BJ (cell line): ENCODE data around the gene TIMM10. TPM values are rescaled to one million over a fixed set of nuclear protein-coding genes. Genes with fewer than 3 reads are reported as not detected.
A peak's percentile ranks its signal among the peaks of the same experiment; 100 is the strongest.

Experiments used
- CTCF ChIA-PET: fragments of 350-600 bp; formaldehyde crosslinking; extraction: SDS; loops from one replicate; lab custom pipeline; 2021; ENCODE audit warnings: antibody characterized with exemption, inconsistent platforms; lab: Yijun Ruan, JAX
- POLR2A ChIA-PET: fragments of 300-600 bp; sonication (Branson Sonifier 250); formaldehyde crosslinking; extraction: SDS; loops from one replicate; lab custom pipeline; 2021; ENCODE audit warnings: antibody characterized with exemption; lab: Charles Lee
- DNase-seq: peaks from one replicate; pipeline ENCODE4 v3.0.0-alpha.2; 2011; ENCODE audit warnings: low read depth
- H3K27me3 ChIP-seq: 2 replicates; pipeline ENCODE4 v1.6.0; 2011; ENCODE audit warnings: low read length; ENCODE audit not compliant: control insufficient read depth, insufficient read depth
- H3K36me3 ChIP-seq: 2 replicates; pipeline ENCODE4 v1.5.1; 2011; ENCODE audit warnings: low read length; ENCODE audit not compliant: control insufficient read depth, insufficient read depth
- H3K4me3 ChIP-seq: 2 replicates; pipeline ENCODE4 v1.5.1; 2011; ENCODE audit warnings: low read depth, mild to moderate bottlenecking, control low read depth, low read length
- polyA minus RNA-seq: library from RNA; depleted of rRNA, polyadenylated mRNA; stranded (reverse); fragments of >200 nt; gene quantifications from 2 replicates; pipeline ENCODE4 v1.2.3, GENCODE V29; 2011; rRNA and poly(A)+ RNA removed
- polyA plus RNA-seq: library from polyadenylated mRNA; depleted of rRNA; stranded (reverse); fragments of >200 nt; gene quantifications from 2 replicates; pipeline ENCODE4 v1.2.3, GENCODE V29; 2011; rRNA removed
- TF ChIP-seq, protein P1 (sequence below): IDR thresholded peaks from 2 replicates; pipeline ENCODE4 v1.5.1; 2011; ENCODE audit warnings: low read depth, mild to moderate bottlenecking, control low read depth, inconsistent platforms, low read length, moderate library complexity; ENCODE audit not compliant: insufficient read depth

Gene TIMM10, protein sequence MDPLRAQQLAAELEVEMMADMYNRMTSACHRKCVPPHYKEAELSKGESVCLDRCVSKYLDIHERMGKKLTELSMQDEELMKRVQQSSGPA
- polyA plus RNA-seq (90.5 and 91.7 TPM in 2 replicates), polyA minus RNA-seq (11.3 and 24.7 TPM in 2 replicates)

GRCh38 chr11:57530596-57531507, at the start of gene TIMM10:
Gene TIMM10 (minus strand): TSS chr11:57530754. CDS start chr11:57530189, 565 bp downstream.
- TF ChIP-seq, protein P1, sequence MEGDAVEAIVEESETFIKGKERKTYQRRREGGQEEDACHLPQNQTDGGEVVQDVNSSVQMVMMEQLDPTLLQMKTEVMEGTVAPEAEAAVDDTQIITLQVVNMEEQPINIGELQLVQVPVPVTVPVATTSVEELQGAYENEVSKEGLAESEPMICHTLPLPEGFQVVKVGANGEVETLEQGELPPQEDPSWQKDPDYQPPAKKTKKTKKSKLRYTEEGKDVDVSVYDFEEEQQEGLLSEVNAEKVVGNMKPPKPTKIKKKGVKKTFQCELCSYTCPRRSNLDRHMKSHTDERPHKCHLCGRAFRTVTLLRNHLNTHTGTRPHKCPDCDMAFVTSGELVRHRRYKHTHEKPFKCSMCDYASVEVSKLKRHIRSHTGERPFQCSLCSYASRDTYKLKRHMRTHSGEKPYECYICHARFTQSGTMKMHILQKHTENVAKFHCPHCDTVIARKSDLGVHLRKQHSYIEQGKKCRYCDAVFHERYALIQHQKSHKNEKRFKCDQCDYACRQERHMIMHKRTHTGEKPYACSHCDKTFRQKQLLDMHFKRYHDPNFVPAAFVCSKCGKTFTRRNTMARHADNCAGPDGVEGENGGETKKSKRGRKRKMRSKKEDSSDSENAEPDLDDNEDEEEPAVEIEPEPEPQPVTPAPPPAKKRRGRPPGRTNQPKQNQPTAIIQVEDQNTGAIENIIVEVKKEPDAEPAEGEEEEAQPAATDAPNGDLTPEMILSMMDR: no peak
- ChIA-PET POLR2A (no interaction called here), CTCF (interaction anchor here (1.4 to 12.6 kb wide), 4 partner anchors 12 to 114 kb away, joined by 3 to 182 read pairs (median 76); no protein-coding TSS in a partner anchor)
- peaks cover 2% of the 10 kb centered on the region; the same call in 1 of the 2 replicates for H3K36me3 ChIP-seq
- DNase-seq: peak; percentile 91
- H3K4me3 ChIP-seq: peak within 1 kb of the TSS; percentile 91
- no peaks in the 10 kb centered on the region for H3K27me3 ChIP-seq

GRCh38 chr11:57574061-57574460, 43.5 kb upstream of the TIMM10 start:
- POLR2A ChIA-PET: no interaction called here
- CTCF ChIA-PET: interaction anchor here (1.3 to 8.8 kb wide), 3 partner anchors 20 to 116 kb away, joined by 4 to 285 read pairs (median 4); no protein-coding TSS in a partner anchor
- TF ChIP-seq, protein P1: no peak

DNA sequence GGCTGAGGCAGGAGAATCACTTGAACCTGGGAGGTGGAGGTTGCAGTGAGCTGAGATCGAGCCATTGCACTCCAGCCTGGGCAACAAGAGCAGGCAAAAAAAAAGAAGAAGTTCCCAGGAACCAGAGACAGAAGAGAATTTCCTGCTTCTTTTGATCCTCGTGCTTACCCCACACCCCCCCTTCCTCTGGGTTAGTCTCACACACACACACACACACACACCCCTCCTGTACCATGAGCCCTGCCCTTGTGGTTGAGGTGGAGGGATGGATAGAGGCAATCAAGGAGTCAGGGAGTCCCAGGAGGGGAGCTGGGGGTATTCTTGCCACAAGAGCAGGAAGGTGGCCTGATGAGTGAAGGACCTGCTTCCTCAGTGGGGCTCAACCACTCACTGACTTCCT, 41.1 kb upstream of the TIMM10 start:
- POLR2A ChIA-PET: interaction anchor here (0.7 kb wide), 1 partner anchor 38 kb away, joined by 6 read pairs; no protein-coding TSS in a partner anchor
- Histone ChIP-seq H3K27me3 (0 out of 2 replicates have a peak, but pooled peaks cover 2% of the 10 kb centered on the region), H3K36me3 (no peaks in the 10 kb centered on the region), H3K4me3 (no peak overlapping the region)
- DNase-seq: no peak
- TF ChIP-seq, protein P1: no peak
- CTCF ChIA-PET: interaction anchor here (1.3 to 8.8 kb wide), 2 partner anchors 69 to 113 kb away, joined by 3 to 285 read pairs; no protein-coding TSS in a partner anchor

More at GRCh38 chr11:57574061-57574460, 43.5 kb upstream of the TIMM10 start:
- Histone ChIP-seq H3K27me3 (peaks cover 11% of the 10 kb centered on the region), H3K36me3 (no peaks in the 10 kb centered on the region), H3K4me3 (no peak overlapping the region)
- no peak for DNase-seq

DNA sequence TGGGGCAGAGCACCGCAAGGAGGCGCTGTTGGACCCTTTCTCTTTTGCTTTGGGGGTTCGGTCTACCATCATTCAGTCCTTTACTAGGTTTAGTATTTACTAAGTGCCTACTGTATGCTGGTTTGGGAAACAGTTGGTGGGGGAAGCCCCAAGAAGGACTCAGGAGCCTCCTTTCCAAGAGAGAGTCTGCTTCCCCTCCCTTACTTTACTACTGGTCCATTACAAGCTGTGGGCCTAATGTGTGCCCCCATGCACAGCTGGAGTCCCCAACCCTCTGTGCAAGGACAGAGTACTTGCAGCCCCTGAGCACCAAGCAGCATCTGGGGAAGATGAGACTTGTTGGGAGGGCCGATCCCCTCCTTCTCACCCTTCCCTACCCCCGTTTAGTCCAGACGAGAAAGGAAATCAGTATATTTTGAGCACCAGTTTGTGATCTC, 37.8 kb upstream of the TIMM10 start:
- H3K27me3 ChIP-seq: no peaks in the 10 kb centered on the region
- no peak for DNase-seq
- H3K36me3 ChIP-seq: no peaks in the 10 kb centered on the region
- ChIA-PET CTCF (interaction anchor here (0.7 to 8.8 kb wide), 38 partner anchors 11 to 222 kb away, joined by 3 to 285 read pairs (median 4); partner anchors contain the start of genes SERPING1, SLC43A1, SLC43A3 and YPEL4), POLR2A (interaction anchor here (1.4 kb wide), 1 partner anchor 76 kb away, joined by 5 read pairs; no protein-coding TSS in a partner anchor)
- H3K4me3 ChIP-seq: peak overlapping the region; percentile 83
- TF ChIP-seq, protein P1: peak; percentile 93
